Measurements from ENCODE around the gene IL4R.

- TF ChIP-seq CTCF (IDR thresholded peaks at IDR 0.05; ENCODE audit: poor library complexity, severe bottlenecking): no peak
- no peak for TF ChIP-seq EZH2 (IDR thresholded peaks at IDR 0.05; ENCODE audit: borderline replicate concordance, insufficient read depth, low read length, poor library complexity, severe bottlenecking)
Observed at GRCh38 chr16:27326251-27326650, 12.5 kb downstream of the IL4R start.
